Activated CD8-positive, alpha-beta memory T cell treated with anti-CD3 and anti-CD28 coated beads for 1 hour (primary cell): ENCODE measurements around the gene CNNM3.

Experiments
- DNase-seq, 2 donors: peaks; one replicate each; pipeline ENCODE4 v3.0.0-alpha.2; 2020; ENCODE audit warnings: low read depth in 1 of 2; ENCODE audit errors: extremely low read depth in 1 of 2

Gene CNNM3

GRCh38 chr2:96816836-96817702, 1.0 kb downstream of the CNNM3 start:
- DNase-seq = no peak

GRCh38 chr2:96817882-96818281, 1.8 kb downstream of the CNNM3 start:
- no peak for DNase-seq

GRCh38 chr2:96819128-96819875, 3.2 kb downstream of the CNNM3 start:
- DNase-seq = no peak

GRCh38 chr2:96819876-96820511, 3.9 kb downstream of the CNNM3 start:
- DNase-seq = no peak

GRCh38 chr2:96821113-96821675, 5.1 kb downstream of the CNNM3 start:
- DNase-seq = no peak

GRCh38 chr2:96822786-96823185, 6.7 kb downstream of the CNNM3 start:
- no peak for DNase-seq

GRCh38 chr2:96823198-96823597, 7.1 kb downstream of the CNNM3 start:
- no peak for DNase-seq

GRCh38 chr2:96824079-96824870, 8.2 kb downstream of the CNNM3 start:
- no peak for DNase-seq

- DNase-seq = no peak
Observed at GRCh38 chr2:96825057-96825456, 9.0 kb downstream of the CNNM3 start.

- DNase-seq = no peak
Observed at GRCh38 chr2:96826546-96827278, 10.6 kb downstream of the CNNM3 start.

GRCh38 chr2:96828436-96828835, 12.4 kb downstream of the CNNM3 start:
- no peak for DNase-seq

- DNase-seq = no peak
Observed at GRCh38 chr2:96828874-96829273, 12.8 kb downstream of the CNNM3 start.

GRCh38 chr2:96830044-96830562, 14.0 kb downstream of the CNNM3 start:
- no peak for DNase-seq

GRCh38 chr2:96831679-96832078, 15.6 kb downstream of the CNNM3 start:
- DNase-seq = no peak

- DNase-seq = no peak
Observed at GRCh38 chr2:96832408-96832753, 16.3 kb downstream of the CNNM3 start.

GRCh38 chr2:96832754-96833507, 16.9 kb downstream of the CNNM3 start:
- DNase-seq = no peak

GRCh38 chr2:96835830-96836229, 19.8 kb downstream of the CNNM3 start:
- DNase-seq = no peak

- DNase-seq = no peak
Observed at GRCh38 chr2:96837575-96837974, 21.5 kb downstream of the CNNM3 start.
